Liver (tissue), 3 donors: ENCODE measurements around the gene NDUFA5.

Source experiments
- ATF3 ChIP-seq: IDR thresholded peaks from 2 replicates; pipeline ENCODE4 v1.6.1; 2016; ENCODE audit warnings: antibody characterized with exemption
- CTCF ChIP-seq: fragments of 150-350 bp; IDR thresholded peaks from 2 replicates; pipeline ENCODE4 v1.5.1; 2017; ENCODE audit warnings: improper control_type of control experiment, low read depth, low read length; ENCODE audit not compliant: missing input control
- GABPA ChIP-seq, 2 donors: IDR thresholded peaks in 1 of 2; conservative IDR thresholded peaks in 1 of 2; 2 replicates each; pipeline ENCODE4 v1.6.1; 2016; ENCODE audit warnings: antibody characterized with exemption in 2 of 2, mild to moderate bottlenecking in 1 of 2, moderate library complexity in 1 of 2
- HNF4A ChIP-seq, 2 donors: conservative IDR thresholded peaks; 2 replicates each; pipeline ENCODE4 v1.6.1; 2016; ENCODE audit warnings: antibody characterized with exemption in 2 of 2, mild to moderate bottlenecking in 2 of 2
- MAX ChIP-seq: IDR thresholded peaks from 2 replicates; pipeline ENCODE4 v1.6.1; 2016; ENCODE audit warnings: antibody characterized with exemption
- REST ChIP-seq: IDR thresholded peaks from 2 replicates; pipeline ENCODE4 v1.6.1; 2016; ENCODE audit warnings: antibody characterized with exemption, mild to moderate bottlenecking
- SP1 ChIP-seq: IDR thresholded peaks from 2 replicates; pipeline ENCODE4 v1.6.1; 2018; ENCODE audit warnings: antibody characterized with exemption, mild to moderate bottlenecking
- YY1 ChIP-seq: IDR thresholded peaks from 2 replicates; pipeline ENCODE4 v1.6.1; 2016; ENCODE audit warnings: antibody characterized with exemption, mild to moderate bottlenecking
- TF ChIP-seq, protein P1 (sequence below): IDR thresholded peaks from 2 replicates; pipeline ENCODE4 v1.6.1; 2016; ENCODE audit warnings: antibody characterized with exemption
- donor health status: healthy.
- donor health status: healthy.

- no peak for TF ChIP-seq CTCF
- no peak for TF ChIP-seq ATF3
- no peak for TF ChIP-seq HNF4A (conservative IDR thresholded peaks at IDR 0.05)
- TF ChIP-seq, protein P1, sequence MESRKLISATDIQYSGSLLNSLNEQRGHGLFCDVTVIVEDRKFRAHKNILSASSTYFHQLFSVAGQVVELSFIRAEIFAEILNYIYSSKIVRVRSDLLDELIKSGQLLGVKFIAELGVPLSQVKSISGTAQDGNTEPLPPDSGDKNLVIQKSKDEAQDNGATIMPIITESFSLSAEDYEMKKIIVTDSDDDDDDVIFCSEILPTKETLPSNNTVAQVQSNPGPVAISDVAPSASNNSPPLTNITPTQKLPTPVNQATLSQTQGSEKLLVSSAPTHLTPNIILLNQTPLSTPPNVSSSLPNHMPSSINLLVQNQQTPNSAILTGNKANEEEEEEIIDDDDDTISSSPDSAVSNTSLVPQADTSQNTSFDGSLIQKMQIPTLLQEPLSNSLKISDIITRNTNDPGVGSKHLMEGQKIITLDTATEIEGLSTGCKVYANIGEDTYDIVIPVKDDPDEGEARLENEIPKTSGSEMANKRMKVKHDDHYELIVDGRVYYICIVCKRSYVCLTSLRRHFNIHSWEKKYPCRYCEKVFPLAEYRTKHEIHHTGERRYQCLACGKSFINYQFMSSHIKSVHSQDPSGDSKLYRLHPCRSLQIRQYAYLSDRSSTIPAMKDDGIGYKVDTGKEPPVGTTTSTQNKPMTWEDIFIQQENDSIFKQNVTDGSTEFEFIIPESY, result no peak
- TF ChIP-seq REST, result no peak
- no peak for TF ChIP-seq YY1
- no peak for TF ChIP-seq GABPA (IDR thresholded peaks at IDR 0.05 in 1 of 2, conservative IDR thresholded peaks at IDR 0.05 in 1 of 2)
- no peak for TF ChIP-seq MAX
- TF ChIP-seq SP1, result no peak
These were observed 56.6 kb downstream of the NDUFA5 start for GRCh38 chr7:123500878-123501489.
